ENCODE measurements around the gene DOK5.

DOK5 gene

GRCh38 chr20:54619682-54620081, 144.3 kb downstream of the DOK5 start:
- DNase-seq = no peak

- DNase-seq = peak; percentile 8
These were observed 145.2 kb downstream of the DOK5 start for GRCh38 chr20:54620611-54621010.

- no peak for DNase-seq
These were observed 147.2 kb downstream of the DOK5 start for GRCh38 chr20:54622333-54623295.

- no peak for DNase-seq
These were observed 148.7 kb downstream of the DOK5 start for GRCh38 chr20:54623991-54624569.

- DNase-seq = no peak
These were observed 149.5 kb downstream of the DOK5 start for GRCh38 chr20:54624706-54625390.

- no peak for DNase-seq
These were observed 150.1 kb downstream of the DOK5 start for GRCh38 chr20:54625497-54625896.

GRCh38 chr20:54626126-54626525, 150.7 kb downstream of the DOK5 start:
- no peak for DNase-seq

- DNase-seq = no peak
These were observed 154.2 kb downstream of the DOK5 start for GRCh38 chr20:54629632-54630031.

GRCh38 chr20:54630582-54630981, 155.2 kb downstream of the DOK5 start:
- DNase-seq = no peak

- DNase-seq = no peak
These were observed 155.7 kb downstream of the DOK5 start for GRCh38 chr20:54631059-54631458.

GRCh38 chr20:54633374-54634355, 158.3 kb downstream of the DOK5 start:
- no peak for DNase-seq

- DNase-seq = no peak
These were observed 161.2 kb downstream of the DOK5 start for GRCh38 chr20:54636575-54636974.

GRCh38 chr20:54639941-54640340, 164.5 kb downstream of the DOK5 start:
- DNase-seq = no peak

- no peak for DNase-seq
These were observed 165.4 kb downstream of the DOK5 start for GRCh38 chr20:54640800-54641199.

GRCh38 chr20:54642864-54643667, 167.7 kb downstream of the DOK5 start:
- DNase-seq = no peak

- DNase-seq = no peak
These were observed 168.4 kb downstream of the DOK5 start for GRCh38 chr20:54643761-54644160.

- DNase-seq = no peak
These were observed 170.2 kb downstream of the DOK5 start for GRCh38 chr20:54645445-54646155.

- no peak for DNase-seq
These were observed 170.7 kb downstream of the DOK5 start for GRCh38 chr20:54646156-54646517.

GRCh38 chr20:54648421-54649142, 173.2 kb downstream of the DOK5 start:
- no peak for DNase-seq

- DNase-seq = peak; percentile 73
These were observed 174.1 kb downstream of the DOK5 start for GRCh38 chr20:54649511-54649962.

All from suppressor macrophage treated with lipopolysaccharide for 4 hours (primary cell).